HG03196 (cell line): ENCODE results near the gene ADRA2A.

Experiments
- ATAC-seq: cut with Tn5 transposase; IDR thresholded peaks from one replicate; pipeline ENCODE4 v1.9.1; 2021; ENCODE audit not compliant: unreplicated experiment

Gene ADRA2A

GRCh38 chr10:111130471-111130870 is 53.6 kb downstream of the ADRA2A start:
- ATAC-seq, result no peak
